Measurements from ENCODE around the gene COPS7A.

COPS7A gene

GRCh38 chr12:6765634-6766581 is 42.1 kb downstream of the COPS7A start, which contains the start of gene PTMS:
Gene PTMS, plus strand, starts transcription at chr12:6766363. Its CDS starts 343 bp downstream, at chr12:6766706.
- DNase-seq (ENCODE audit: low read depth, low spot score): no peak
- ChIA-PET POLR2A (interaction anchor here (0.6 to 3.2 kb wide), 19 partner anchors 8 to 310 kb away, joined by 3 to 78 read pairs (median 5); partner anchors contain the start of genes CDCA3, COPS7A, GPR162 and MLF2), CTCF (interaction anchor here (0.6 to 8.7 kb wide), 32 partner anchors 8 to 207 kb away, joined by 3 to 222 read pairs (median 4); partner anchors contain the start of genes CD4, CDCA3, COPS7A and MLF2)
- peak within 1 kb of the TSS; percentile 93 for H3K4me3 ChIP-seq (ENCODE audit: low read depth, low read length)
- no peak for TF ChIP-seq CTCF (IDR thresholded peaks at IDR 0.05; ENCODE audit: insufficient read depth, low read length, missing control alignments)

- ChIA-PET CTCF (interaction anchor here (0.7 to 8.7 kb wide), 35 partner anchors 9 to 207 kb away, joined by 3 to 222 read pairs (median 4); partner anchors contain the start of genes CDCA3, COPS7A and MLF2), POLR2A (interaction anchor here (0.6 to 3.2 kb wide), 18 partner anchors 11 to 297 kb away, joined by 3 to 78 read pairs (median 5); partner anchors contain the start of genes CDCA3, COPS7A, GPR162 and MLF2)
- no peak for DNase-seq (ENCODE audit: low read depth, low spot score)
- TF ChIP-seq CTCF (IDR thresholded peaks at IDR 0.05; ENCODE audit: insufficient read depth, low read length, missing control alignments): peak; percentile 64
- peak overlapping the region; percentile 93 for H3K4me3 ChIP-seq (ENCODE audit: low read depth, low read length)
These were observed 43.0 kb downstream of the COPS7A start for GRCh38 chr12:6766651-6767349.

- no peak for DNase-seq (ENCODE audit: low read depth, low spot score)
- no peak for TF ChIP-seq CTCF (IDR thresholded peaks at IDR 0.05; ENCODE audit: insufficient read depth, low read length, missing control alignments)
- H3K4me3 ChIP-seq (ENCODE audit: low read depth, low read length): peak overlapping the region; percentile 93
- ChIA-PET CTCF (interaction anchor here (0.7 to 8.7 kb wide), 27 partner anchors 8 to 172 kb away, joined by 3 to 222 read pairs (median 5); partner anchors contain the start of genes CDCA3, COPS7A and MLF2), POLR2A (interaction anchor here (0.6 to 3.2 kb wide), 15 partner anchors 10 to 298 kb away, joined by 3 to 78 read pairs (median 7); partner anchors contain the start of genes CDCA3, COPS7A, GPR162 and MLF2)
These were observed 43.8 kb downstream of the COPS7A start for GRCh38 chr12:6767353-6768319.

- POLR2A ChIA-PET: interaction anchor here (2.6 kb wide), 1 partner anchor 53 kb away, joined by 14 read pairs; the partner anchor contains the start of gene GPR162
- DNase-seq (ENCODE audit: low read depth, low spot score): no peak
- CTCF ChIA-PET: interaction anchor here (1.2 to 8.7 kb wide), 6 partner anchors 8 to 57 kb away, joined by 4 to 222 read pairs (median 29); partner anchors contain the start of gene MLF2
- no peak for TF ChIP-seq CTCF (IDR thresholded peaks at IDR 0.05; ENCODE audit: insufficient read depth, low read length, missing control alignments)
- H3K4me3 ChIP-seq (ENCODE audit: low read depth, low read length): peak overlapping the region; percentile 93
These were observed 44.6 kb downstream of the COPS7A start for GRCh38 chr12:6768437-6768914.

GRCh38 chr12:6768990-6769389 is 45.1 kb downstream of the COPS7A start:
- CTCF ChIA-PET: interaction anchor here (1.6 to 8.7 kb wide), 4 partner anchors 9 to 56 kb away, joined by 4 to 222 read pairs (median 94); partner anchors contain the start of gene MLF2
- POLR2A ChIA-PET: interaction anchor here (1.5 kb wide), 1 partner anchor 16 kb away, joined by 8 read pairs; the partner anchor contains the start of gene MLF2
- TF ChIP-seq CTCF (IDR thresholded peaks at IDR 0.05; ENCODE audit: insufficient read depth, low read length, missing control alignments): no peak
- DNase-seq (ENCODE audit: low read depth, low spot score): no peak
- peak overlapping the region; percentile 93 for H3K4me3 ChIP-seq (ENCODE audit: low read depth, low read length)

All from AG04449 (cell line).